HG02938 (cell line): ENCODE results near the gene SYT12.

Source experiments
- ATAC-seq: cut with Tn5 transposase; IDR thresholded peaks from one replicate; pipeline ENCODE4 v1.9.1; 2021; ENCODE audit warnings: mild to moderate bottlenecking, moderate library complexity; ENCODE audit not compliant: unreplicated experiment

Gene SYT12

DNA sequence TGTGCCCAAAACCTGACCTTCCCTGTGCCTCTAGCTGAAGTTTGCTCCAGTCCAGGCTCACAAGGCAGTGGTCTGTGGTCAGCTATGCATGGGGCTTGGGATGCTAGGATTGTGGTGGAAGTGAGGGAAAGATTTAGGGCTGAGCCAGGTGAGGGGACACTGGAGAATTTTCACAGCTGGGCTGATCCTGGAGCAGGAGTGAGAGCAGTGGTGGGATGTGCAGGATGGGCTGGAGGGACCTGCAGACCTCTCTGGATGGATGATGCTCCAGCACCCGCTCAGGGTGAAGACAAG is 72.2 kb downstream of the SYT12 start:
- ATAC-seq: no peak

DNA sequence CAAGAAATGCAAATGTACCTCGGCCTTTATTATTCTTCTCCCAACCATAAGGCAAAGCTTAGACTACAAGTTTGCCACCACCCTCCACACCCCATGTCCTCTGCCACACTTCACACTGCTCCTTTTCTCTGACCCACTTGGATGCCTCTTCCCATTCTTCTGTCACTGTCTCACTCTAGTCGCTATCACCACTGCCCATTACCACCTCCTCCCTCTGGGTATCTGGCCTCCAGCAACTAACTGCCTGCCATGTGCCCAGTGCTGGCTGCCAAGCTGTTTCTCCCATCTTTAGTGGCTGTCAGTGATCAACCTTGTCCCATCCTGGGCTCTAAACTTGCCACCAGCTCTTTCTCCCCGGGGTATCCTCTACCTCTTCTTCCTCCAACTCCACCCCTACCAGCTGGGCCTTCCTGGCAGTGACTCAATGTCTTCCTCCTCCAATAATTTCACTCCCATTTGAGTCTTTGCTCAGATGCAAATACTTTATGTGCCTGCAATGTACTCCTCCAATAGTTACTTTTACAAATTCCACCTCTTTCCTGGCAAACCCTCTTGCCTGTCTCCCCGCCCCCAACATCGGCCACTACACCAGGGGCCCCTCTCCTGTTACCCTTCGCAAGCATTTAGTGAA is 76.0 kb downstream of the SYT12 start:
- ATAC-seq: no peak

DNA sequence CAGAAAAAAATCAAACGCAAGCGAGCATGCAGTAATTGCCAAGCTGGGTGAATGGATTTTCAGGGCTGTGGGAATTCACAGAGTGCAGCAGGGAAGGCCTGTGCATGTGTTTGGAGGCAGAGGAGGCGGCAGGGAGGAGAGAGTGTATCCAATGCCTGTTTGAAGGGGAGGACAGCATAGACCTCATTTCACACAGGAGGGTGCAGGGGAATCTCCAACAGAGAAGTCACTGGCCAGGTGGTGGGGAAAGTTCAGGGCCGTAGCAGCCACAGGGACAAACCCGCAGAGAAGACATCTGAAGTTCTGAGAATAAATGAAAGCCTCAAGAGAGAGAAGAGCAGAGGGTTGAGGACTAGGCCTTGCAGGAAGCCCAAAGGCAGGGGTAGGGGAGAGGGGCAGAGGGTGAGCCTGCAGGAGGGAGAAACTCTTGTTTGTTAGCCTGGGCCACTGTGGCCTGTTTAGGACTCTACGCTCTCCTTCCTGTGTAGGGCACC is 76.9 kb downstream of the SYT12 start:
- ATAC-seq: no peak
